ENCODE measurements around the gene KCND3. TPM values are rescaled to one million over a fixed set of nuclear protein-coding genes. Genes with fewer than 3 reads are reported as not detected.

Gene KCND3
- total RNA-seq (10 to 100 TPM in 1 of 6 donors, 1 to 10 TPM in 5; 6.6 to 18.6 (median 7.9) TPM), polyA plus RNA-seq (1 to 10 TPM; 2.5 to 4.1 TPM)

GRCh38 chr1:111989531-111990025 lies at the start of gene KCND3:
KCND3 (minus strand) TSS chr1:111989668.
- TF ChIP-seq CTCF (IDR thresholded peaks at IDR 0.05) = no peak
- H3K36me3 ChIP-seq = no peaks in the 10 kb centered on the region
- DNase-seq = peak; percentile 40 to 81 (median 56)
- intact Hi-C loops (cut with DNase I) = no loop called here
- H3K4me1 ChIP-seq = peaks cover 0 to 3% (median 0%) of the 10 kb centered on the region in 3 donors
- no peaks in the 10 kb centered on the region for H3K27me3 ChIP-seq
- WGBS, 2 donors = 0% methylated on average over 25 to 83 of the region's 83 CpGs
- H3K4me3 ChIP-seq = peak within 1 kb of the TSS; percentile 40 to 72 (median 51)
- H3K27ac ChIP-seq = peak within 1 kb of the TSS in 2 of 4 donors; percentile 78 to 79
- no peaks in the 10 kb centered on the region for H3K9me3 ChIP-seq
- no peak for FAIRE-seq
- peak in 3 of 4 donors; percentile 3 to 62 (median 41) for ATAC-seq

- Histone ChIP-seq H3K4me1 (peaks cover 0 to 5% (median 0%) of the 10 kb centered on the region in 3 donors), H3K27ac (no peak overlapping the region), H3K4me3 (no peak overlapping the region), H3K9me3 (no peaks in the 10 kb centered on the region), H3K36me3 (no peaks in the 10 kb centered on the region), H3K27me3 (no peaks in the 10 kb centered on the region)
- ATAC-seq (no peak), DNase-seq (no peak), FAIRE-seq (no peak)
- WGBS, 2 donors = 91 to 93% methylated on average over 1 of the region's 1 CpG
- TF ChIP-seq CTCF (IDR thresholded peaks at IDR 0.05) = no peak
- intact Hi-C loops (cut with DNase I) = no loop called here
Measured at GRCh38 chr1:112034277-112034676, 44.8 kb upstream of the KCND3 start.

- no peak overlapping the region for H3K27ac ChIP-seq
- intact Hi-C loops (cut with DNase I) = no loop called here
- ATAC-seq = peak in 2 of 4 donors; percentile 62 to 78
- H3K27me3 ChIP-seq = no peaks in the 10 kb centered on the region
- H3K4me3 ChIP-seq = no peak overlapping the region
- WGBS, 2 donors = 14 to 16% methylated on average over 3 of the region's 3 CpGs
- peaks cover 0 to 5% (median 0%) of the 10 kb centered on the region in 3 donors for H3K4me1 ChIP-seq
- no peaks in the 10 kb centered on the region for H3K36me3 ChIP-seq
- H3K9me3 ChIP-seq = no peaks in the 10 kb centered on the region
- peak in 1 of 6 donors; percentile 4 for DNase-seq
- FAIRE-seq = no peak
- no peak for TF ChIP-seq CTCF (IDR thresholded peaks at IDR 0.05)
Measured at GRCh38 chr1:112033439-112034120, 44.1 kb upstream of the KCND3 start.

- ATAC-seq (no peak), DNase-seq (no peak), FAIRE-seq (no peak)
- H3K36me3 ChIP-seq = no peaks in the 10 kb centered on the region
- no peaks in the 10 kb centered on the region for H3K9me3 ChIP-seq
- H3K27ac ChIP-seq = no peak overlapping the region
- no peak for TF ChIP-seq CTCF (IDR thresholded peaks at IDR 0.05)
- H3K4me1 ChIP-seq = peaks cover 0 to 5% (median 0%) of the 10 kb centered on the region in 3 donors
- H3K27me3 ChIP-seq = no peaks in the 10 kb centered on the region
- 67 to 78% methylated on average over 5 of the region's 5 CpGs for WGBS, 2 donors
- no peak overlapping the region for H3K4me3 ChIP-seq
- intact Hi-C loops (cut with DNase I) = no loop called here
Measured at GRCh38 chr1:112030157-112030556, 40.7 kb upstream of the KCND3 start.

GRCh38 chr1:112027696-112028095 lies 38.2 kb upstream of the KCND3 start:
- FAIRE-seq (no peak), DNase-seq (no peak), ATAC-seq (no peak)
- Histone ChIP-seq H3K4me3 (no peak overlapping the region), H3K36me3 (no peaks in the 10 kb centered on the region), H3K27ac (no peak overlapping the region), H3K27me3 (no peaks in the 10 kb centered on the region), H3K4me1 (no peaks in the 10 kb centered on the region), H3K9me3 (no peaks in the 10 kb centered on the region)
- WGBS, 2 donors = 54 to 79% methylated on average over 1 of the region's 1 CpG
- intact Hi-C loops (cut with DNase I) = no loop called here
- TF ChIP-seq CTCF (IDR thresholded peaks at IDR 0.05) = no peak

All from pancreas (tissue), 10 donors.